GM12891 (cell line): ENCODE data around the gene HMCN1.

Source experiments
- POLR2A ChIP-seq: IDR thresholded peaks from 2 replicates; pipeline ENCODE4 v1.6.1; 2011; ENCODE audit warnings: low read depth, low read length, control low read depth
- POLR2AphosphoS5 ChIP-seq: IDR thresholded peaks from 2 replicates; pipeline ENCODE4 v1.6.1; 2011; ENCODE audit warnings: low read depth, low read length, control low read depth
- POU2F2 ChIP-seq: IDR thresholded peaks from 2 replicates; pipeline ENCODE4 v1.6.1; 2011; ENCODE audit warnings: low read depth, mild to moderate bottlenecking, control low read depth, low read length, moderate library complexity
- SPI1 ChIP-seq: IDR thresholded peaks from 2 replicates; pipeline ENCODE4 v1.6.1; 2011; ENCODE audit warnings: low read depth, low read length, control low read depth
- TAF1 ChIP-seq: IDR thresholded peaks from 2 replicates; pipeline ENCODE4 v1.6.1; 2011; ENCODE audit warnings: low read depth, low read length, control low read depth

GRCh38 chr1:185807275-185807674, 73.1 kb downstream of the HMCN1 start:
- TF ChIP-seq POLR2A (no peak), POLR2AphosphoS5 (no peak), TAF1 (no peak), POU2F2 (no peak), SPI1 (no peak)
